A549 (cell line): Measurements from ENCODE around the gene MRTFB. TPM values are rescaled to one million over a fixed set of nuclear protein-coding genes. Genes with fewer than 3 reads are reported as not detected.

ENCODE experiments used
- ATAC-seq, 2 experiments: fragments of 200-7000 bp in 1 of 2; fragments of >200 bp in 1 of 2; cut with Nextera tagmentation in 1 of 2; cut with Tn5 transposase in 1 of 2; 3 replicates each; pipeline versions ENCODE4 v1.8.0 to v1.9.1; 2018 to 2020; ENCODE audit warnings: mild to moderate bottlenecking in 1 of 2, moderate library complexity in 1 of 2
- CTCF ChIA-PET: fragments of 300-600 bp; sonication (Branson Sonifier 250); formaldehyde crosslinking; extraction: SDS; loops from one replicate; lab custom pipeline; 2021; ENCODE audit warnings: antibody characterized with exemption, inconsistent platforms; lab: Yijun Ruan, JAX
- POLR2A ChIA-PET: fragments of 350-600 bp; formaldehyde crosslinking; extraction: SDS; loops from one replicate; lab custom pipeline; 2021; ENCODE audit warnings: antibody characterized with exemption, inconsistent platforms; lab: Yijun Ruan, JAX
- DNase-seq, 2 experiments: peaks; one replicate each; pipeline versions ENCODE4 v3.0.0 to v3.0.0-alpha.2; 2011 to 2016; ENCODE audit warnings: low read depth in 1 of 2, low spot score in 1 of 2
- FAIRE-seq: peaks from 2 replicates; lab custom pipeline; 2011; peaks lifted over from hg19 to GRCh38; lab: Jason Lieb, UNC
- H3K27ac ChIP-seq, 2 experiments: fragments of >200 bp; sonication (Bioruptor Twin); formaldehyde crosslinking; 3 replicates each; pipeline ENCODE4 v1.5.1; 2016 to 2017
- H3K4me1 ChIP-seq: fragments of >200 bp; sonication (Bioruptor Twin); formaldehyde crosslinking; 3 replicates; pipeline ENCODE4 v1.6.1; 2016
- H3K4me2 ChIP-seq: fragments of >200 bp; sonication (Bioruptor Twin); formaldehyde crosslinking; 3 replicates; pipeline ENCODE4 v1.6.1; 2016
- H3K4me3 ChIP-seq: fragments of >200 bp; sonication (Bioruptor Twin); formaldehyde crosslinking; 3 replicates; pipeline ENCODE4 v1.5.1; 2016
- H3K9me3 ChIP-seq: fragments of >200 bp; sonication (Bioruptor Twin); formaldehyde crosslinking; 3 replicates; pipeline ENCODE4 v1.6.1; 2016
- CHD4 ChIP-seq: fragments of 200-600 bp; sonication (generic); IDR thresholded peaks from 2 replicates; pipeline ENCODE4 v1.6.1; 2016; ENCODE audit warnings: antibody characterized with exemption, mild to moderate bottlenecking, borderline replicate concordance
- CTCF ChIP-seq: fragments of >200 bp; sonication (Bioruptor Twin); formaldehyde crosslinking; IDR thresholded peaks from 3 replicates; pipeline ENCODE4 v1.5.1; 2016
- HEYL ChIP-seq: fragments of 250-450 bp; sonication (Bioruptor Pico); IDR thresholded peaks from 2 replicates; pipeline ENCODE4 v1.8.0; 2021; ENCODE audit warnings: mild to moderate bottlenecking, moderate library complexity
- HOXA7 ChIP-seq: fragments of 250-450 bp; sonication (Bioruptor Pico); IDR thresholded peaks from 2 replicates; pipeline ENCODE4 v1.5.0; 2020; ENCODE audit warnings: mild to moderate bottlenecking, moderate library complexity
- HOXB13 ChIP-seq: fragments of 250-450 bp; sonication (Bioruptor Pico); IDR thresholded peaks from 2 replicates; pipeline ENCODE4 v1.5.0; 2020; ENCODE audit warnings: low read depth, mild to moderate bottlenecking, moderate library complexity
- JUN ChIP-seq, 2 experiments: fragments of >200 bp; sonication (Bioruptor Twin); formaldehyde crosslinking; IDR thresholded peaks; 2 replicates in 1 of 2; 3 replicates in 1 of 2; pipeline ENCODE4 v1.6.1; 2016 to 2017
- KDM1A ChIP-seq: fragments of 200-600 bp; sonication (generic); IDR thresholded peaks from 2 replicates; pipeline ENCODE4 v1.6.1; 2016; ENCODE audit warnings: low read depth, mild to moderate bottlenecking
- MAX ChIP-seq: IDR thresholded peaks from 2 replicates; pipeline ENCODE4 v1.6.1; 2012
- MYC ChIP-seq: IDR thresholded peaks from 2 replicates; pipeline ENCODE4 v1.6.1; 2012; ENCODE audit warnings: mild to moderate bottlenecking, inconsistent platforms, low read length, improper control_type of control experiment, borderline replicate concordance
- REST ChIP-seq: fragments of 200-600 bp; sonication (generic); IDR thresholded peaks from 2 replicates; pipeline ENCODE4 v1.6.1; 2016; ENCODE audit warnings: antibody characterized with exemption, mild to moderate bottlenecking, moderate library complexity
- RNF2 ChIP-seq: fragments of 200-600 bp; sonication (generic); IDR thresholded peaks from 2 replicates; pipeline ENCODE4 v1.6.1; 2016; ENCODE audit warnings: low read depth, mild to moderate bottlenecking, antibody characterized with exemption, moderate library complexity, borderline replicate concordance
- SMC3 ChIP-seq: fragments of >200 bp; sonication (Bioruptor Twin); formaldehyde crosslinking; IDR thresholded peaks from 3 replicates; pipeline ENCODE4 v1.6.1; 2018; ENCODE audit warnings: inconsistent platforms
- SREBF2 ChIP-seq: fragments of 450-650 bp; IDR thresholded peaks from 2 replicates; pipeline ENCODE4 v1.6.1; 2014; ENCODE audit warnings: mild to moderate bottlenecking, moderate library complexity
- ZNF302 ChIP-seq: fragments of 250-450 bp; sonication (Bioruptor Pico); IDR thresholded peaks from 2 replicates; pipeline ENCODE4 v1.9.0; 2021; ENCODE audit warnings: inconsistent platforms, mild to moderate bottlenecking, moderate library complexity
- WGBS: methylation state at CpG from one replicate; pipeline ENCODE4 v1.1.6; 2017; ENCODE audit errors: missing lambda C conversion rate; 5-methylcytosine and 5-hydroxymethylcytosine counted together
- polyA plus RNA-seq, 4 experiments: library from polyadenylated mRNA; depleted of rRNA in 3 of 4; stranded (reverse); fragments of >200 nt; fragmentation: RNase III in 1 of 4; extraction: RNeasy Plus Mini Kit Qiagen cat#74134 plus additional on column Dnase treatment in 1 of 4; gene quantifications; 2 replicates in 3 of 4; 3 replicates in 1 of 4; pipeline ENCODE4 v1.2.3, GENCODE V29; 2011 to 2017
- TF ChIP-seq, protein P1 (sequence below): fragments of 250-450 bp; sonication (Bioruptor Pico); IDR thresholded peaks from 2 replicates; pipeline ENCODE4 v1.5.0; 2021; ENCODE audit warnings: mild to moderate bottlenecking, moderate library complexity, borderline replicate concordance

The MRTFB gene
- polyA plus RNA-seq, 2 of the 4 experiments (the other 2 are of a cell fraction), result 13.7 to 24.2 TPM

- POLR2A ChIA-PET, result no interaction called here
- Histone ChIP-seq H3K27ac (no peak overlapping the region), H3K4me1 (peaks cover 19% of the 10 kb centered on the region), H3K4me2 (no peak overlapping the region), H3K4me3 (no peak overlapping the region), H3K9me3 (no peaks in the 10 kb centered on the region)
- 94% methylated on average over 5 of the region's 5 CpGs for WGBS
- no peak for DNase-seq
- no peak for FAIRE-seq
- no peak for ATAC-seq
- TF ChIP-seq, protein P1, sequence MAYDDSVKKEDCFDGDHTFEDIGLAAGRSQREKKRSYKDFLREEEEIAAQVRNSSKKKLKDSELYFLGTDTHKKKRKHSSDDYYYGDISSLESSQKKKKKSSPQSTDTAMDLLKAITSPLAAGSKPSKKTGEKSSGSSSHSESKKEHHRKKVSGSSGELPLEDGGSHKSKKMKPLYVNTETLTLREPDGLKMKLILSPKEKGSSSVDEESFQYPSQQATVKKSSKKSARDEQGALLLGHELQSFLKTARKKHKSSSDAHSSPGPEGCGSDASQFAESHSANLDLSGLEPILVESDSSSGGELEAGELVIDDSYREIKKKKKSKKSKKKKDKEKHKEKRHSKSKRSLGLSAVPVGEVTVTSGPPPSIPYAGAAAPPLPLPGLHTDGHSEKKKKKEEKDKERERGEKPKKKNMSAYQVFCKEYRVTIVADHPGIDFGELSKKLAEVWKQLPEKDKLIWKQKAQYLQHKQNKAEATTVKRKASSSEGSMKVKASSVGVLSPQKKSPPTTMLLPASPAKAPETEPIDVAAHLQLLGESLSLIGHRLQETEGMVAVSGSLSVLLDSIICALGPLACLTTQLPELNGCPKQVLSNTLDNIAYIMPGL (CRISPR knock-in tag), result no peak
- TF ChIP-seq HEYL, result no peak
- CTCF ChIA-PET, result interaction anchor here (1.0 kb wide), 1 partner anchor 121 kb away, joined by 3 read pairs; no protein-coding TSS in a partner anchor
Observed at GRCh38 chr16:14128097-14128496, 57.0 kb downstream of the MRTFB start.

GRCh38 chr16:14129502-14129901, 58.4 kb downstream of the MRTFB start:
- Histone ChIP-seq H3K4me1 (peaks cover 19% of the 10 kb centered on the region), H3K4me3 (no peak overlapping the region), H3K27ac (no peak overlapping the region), H3K9me3 (no peaks in the 10 kb centered on the region), H3K4me2 (no peak overlapping the region)
- ATAC-seq (no peak), FAIRE-seq (no peak), DNase-seq (no peak)
- POLR2A ChIA-PET, result no interaction called here
- TF ChIP-seq HOXA7, result no peak
- TF ChIP-seq JUN (IDR thresholded peaks at IDR 0.05), result no peak
- TF ChIP-seq HOXB13 (CRISPR knock-in tag), result no peak
- TF ChIP-seq REST, result no peak
- no peak for TF ChIP-seq CTCF
- TF ChIP-seq KDM1A, result no peak
- TF ChIP-seq RNF2, result no peak
- TF ChIP-seq MAX, result no peak
- TF ChIP-seq SREBF2, result no peak
- TF ChIP-seq SMC3, result no peak
- TF ChIP-seq MYC, result no peak
- TF ChIP-seq ZNF302 (CRISPR knock-in tag), result no peak
- TF ChIP-seq CHD4, result no peak
- 92% methylated on average over 5 of the region's 5 CpGs for WGBS
- CTCF ChIA-PET, result no interaction called here
